ENCODE data around the gene TRIM7. TPM values are rescaled to one million over a fixed set of nuclear protein-coding genes. Genes with fewer than 3 reads are reported as not detected.
"Not testable (repeated sequence)": the region's sequence is repeated elsewhere in the genome, so short reads cannot be mapped to it uniquely, and the experiment has no call there.

TRIM7 gene
- total RNA-seq, 3 donors from 2014 or later (not counting 1 experiment from before 2014, with no cell fraction given), result 0.73 to 1.2 TPM; not detected in 1

DNA sequence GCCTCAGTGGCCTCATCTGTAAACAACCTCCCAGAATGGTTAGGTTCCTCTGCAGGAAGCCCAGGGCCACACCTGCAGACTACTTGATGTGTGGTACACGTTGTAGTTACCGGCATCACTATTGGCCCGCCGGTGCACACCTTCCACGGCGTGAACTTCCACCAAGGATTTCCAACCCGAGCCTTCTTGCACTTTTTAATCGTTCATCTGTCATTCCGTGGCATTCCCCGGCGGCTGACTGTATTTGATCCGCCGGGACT lies 12.7 kb upstream of the TRIM7 start:
- Histone ChIP-seq H3K27ac (ENCODE audit: low read length) (peak overlapping the region; percentile 71), H3K27me3 (ENCODE audit: control insufficient read depth, insufficient read depth, low read length) (no peaks in the 10 kb centered on the region), H3K4me1 (ENCODE audit: control insufficient read depth, insufficient read depth, low read length) (peaks cover 58% of the 10 kb centered on the region), H3K36me3 (ENCODE audit: control insufficient read depth, insufficient read depth, low read length) (no peaks in the 10 kb centered on the region), H3K9me3 (ENCODE audit: control insufficient read depth, insufficient read depth, low read length) (no peaks in the 10 kb centered on the region), H3K4me3 (ENCODE audit: low read length) (peak overlapping the region; percentile 61)
- ATAC-seq (peak; percentile 3 to 15 (median 5)), DNase-seq (peak; percentile 39 to 74)
- peaks cover 2 to 9% of the 10 kb centered on the region in 2 donors for H3K27me3 Mint-ChIP-seq (ENCODE audit: low read depth in 2 of 2)
- TF ChIP-seq, protein P1, sequence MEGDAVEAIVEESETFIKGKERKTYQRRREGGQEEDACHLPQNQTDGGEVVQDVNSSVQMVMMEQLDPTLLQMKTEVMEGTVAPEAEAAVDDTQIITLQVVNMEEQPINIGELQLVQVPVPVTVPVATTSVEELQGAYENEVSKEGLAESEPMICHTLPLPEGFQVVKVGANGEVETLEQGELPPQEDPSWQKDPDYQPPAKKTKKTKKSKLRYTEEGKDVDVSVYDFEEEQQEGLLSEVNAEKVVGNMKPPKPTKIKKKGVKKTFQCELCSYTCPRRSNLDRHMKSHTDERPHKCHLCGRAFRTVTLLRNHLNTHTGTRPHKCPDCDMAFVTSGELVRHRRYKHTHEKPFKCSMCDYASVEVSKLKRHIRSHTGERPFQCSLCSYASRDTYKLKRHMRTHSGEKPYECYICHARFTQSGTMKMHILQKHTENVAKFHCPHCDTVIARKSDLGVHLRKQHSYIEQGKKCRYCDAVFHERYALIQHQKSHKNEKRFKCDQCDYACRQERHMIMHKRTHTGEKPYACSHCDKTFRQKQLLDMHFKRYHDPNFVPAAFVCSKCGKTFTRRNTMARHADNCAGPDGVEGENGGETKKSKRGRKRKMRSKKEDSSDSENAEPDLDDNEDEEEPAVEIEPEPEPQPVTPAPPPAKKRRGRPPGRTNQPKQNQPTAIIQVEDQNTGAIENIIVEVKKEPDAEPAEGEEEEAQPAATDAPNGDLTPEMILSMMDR (IDR thresholded peaks at IDR 0.05), result no peak
- intact Hi-C loops (cut with micrococcal nuclease), result loop anchor here (1.0 kb wide), 2 partner anchors 10 to 29 kb away; no protein-coding TSS in a partner anchor
- 4% methylated on average over 13 of the region's 13 CpGs for WGBS (ENCODE audit: insufficient coverage)
- H3K9me3 Mint-ChIP-seq, result no peaks in the 10 kb centered on the region
- peaks cover 50 to 56% of the 10 kb centered on the region in 2 donors for H3K4me1 Mint-ChIP-seq
- peak overlapping the region; percentile 93 to 99 for H3K27ac Mint-ChIP-seq
- H3K36me3 Mint-ChIP-seq, result peaks cover 6% of the 10 kb centered on the region
- H3K4me3 Mint-ChIP-seq, result peak overlapping the region; percentile 94

DNA sequence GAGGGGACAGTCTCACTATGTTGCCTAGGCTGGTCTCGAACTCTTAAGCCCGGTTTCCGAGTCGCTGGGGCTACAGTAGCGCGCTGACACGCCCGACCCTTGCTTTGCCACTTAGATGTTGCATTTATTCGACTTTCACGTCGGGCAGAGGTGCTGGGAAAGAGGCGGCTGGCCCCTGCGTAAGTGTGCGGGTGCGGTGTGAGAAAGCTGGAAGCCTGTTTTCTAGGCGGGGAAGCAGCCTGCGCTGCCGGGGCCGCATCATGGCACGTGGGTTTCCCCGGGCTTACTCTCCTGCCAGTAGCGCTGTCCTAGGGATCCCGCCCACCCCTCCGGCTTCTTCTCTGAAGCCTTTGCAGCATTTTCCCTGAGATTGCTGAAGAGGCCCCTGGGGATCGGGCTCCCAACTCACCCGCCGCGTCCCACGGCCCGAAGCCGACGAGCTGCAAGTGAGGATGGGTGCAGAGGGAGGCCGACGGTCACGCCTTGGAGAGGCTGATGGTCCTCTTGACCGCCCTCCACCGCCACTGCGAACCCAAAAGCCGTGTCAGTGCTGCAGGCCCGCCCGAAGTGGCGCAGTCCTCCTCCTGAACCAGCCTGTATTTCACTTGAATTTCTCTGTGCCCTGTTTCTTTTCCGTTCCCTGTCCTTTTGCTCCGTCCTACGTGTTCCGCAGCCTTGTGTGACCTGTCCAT lies 12.3 kb upstream of the TRIM7 start:
- Histone ChIP-seq H3K9me3 (ENCODE audit: control insufficient read depth, insufficient read depth, low read length) (no peaks in the 10 kb centered on the region), H3K4me1 (ENCODE audit: control insufficient read depth, insufficient read depth, low read length) (peaks cover 53% of the 10 kb centered on the region), H3K27me3 (ENCODE audit: control insufficient read depth, insufficient read depth, low read length) (no peaks in the 10 kb centered on the region), H3K27ac (ENCODE audit: low read length) (peak overlapping the region; percentile 71), H3K36me3 (ENCODE audit: control insufficient read depth, insufficient read depth, low read length) (no peaks in the 10 kb centered on the region), H3K4me3 (ENCODE audit: low read length) (peak overlapping the region; percentile 61)
- peaks cover 45 to 52% of the 10 kb centered on the region in 2 donors for H3K4me1 Mint-ChIP-seq
- H3K4me3 Mint-ChIP-seq, result peak overlapping the region; percentile 94
- TF ChIP-seq, protein P1 (IDR thresholded peaks at IDR 0.05), result no peak
- no peaks in the 10 kb centered on the region for H3K9me3 Mint-ChIP-seq
- ATAC-seq (peak; percentile 46 to 73 (median 51)), DNase-seq (peak; percentile 67 to 84)
- intact Hi-C loops (cut with micrococcal nuclease), result loop anchor here (1.0 kb wide), 1 partner anchor 29 kb away; no protein-coding TSS in a partner anchor
- H3K27me3 Mint-ChIP-seq (ENCODE audit: low read depth in 2 of 2), result peaks cover 1 to 9% of the 10 kb centered on the region in 2 donors
- H3K27ac Mint-ChIP-seq, result peak overlapping the region; percentile 93 to 99
- peaks cover 6% of the 10 kb centered on the region for H3K36me3 Mint-ChIP-seq
- 1% methylated on average over 46 of the region's 46 CpGs for WGBS (ENCODE audit: insufficient coverage)

DNA sequence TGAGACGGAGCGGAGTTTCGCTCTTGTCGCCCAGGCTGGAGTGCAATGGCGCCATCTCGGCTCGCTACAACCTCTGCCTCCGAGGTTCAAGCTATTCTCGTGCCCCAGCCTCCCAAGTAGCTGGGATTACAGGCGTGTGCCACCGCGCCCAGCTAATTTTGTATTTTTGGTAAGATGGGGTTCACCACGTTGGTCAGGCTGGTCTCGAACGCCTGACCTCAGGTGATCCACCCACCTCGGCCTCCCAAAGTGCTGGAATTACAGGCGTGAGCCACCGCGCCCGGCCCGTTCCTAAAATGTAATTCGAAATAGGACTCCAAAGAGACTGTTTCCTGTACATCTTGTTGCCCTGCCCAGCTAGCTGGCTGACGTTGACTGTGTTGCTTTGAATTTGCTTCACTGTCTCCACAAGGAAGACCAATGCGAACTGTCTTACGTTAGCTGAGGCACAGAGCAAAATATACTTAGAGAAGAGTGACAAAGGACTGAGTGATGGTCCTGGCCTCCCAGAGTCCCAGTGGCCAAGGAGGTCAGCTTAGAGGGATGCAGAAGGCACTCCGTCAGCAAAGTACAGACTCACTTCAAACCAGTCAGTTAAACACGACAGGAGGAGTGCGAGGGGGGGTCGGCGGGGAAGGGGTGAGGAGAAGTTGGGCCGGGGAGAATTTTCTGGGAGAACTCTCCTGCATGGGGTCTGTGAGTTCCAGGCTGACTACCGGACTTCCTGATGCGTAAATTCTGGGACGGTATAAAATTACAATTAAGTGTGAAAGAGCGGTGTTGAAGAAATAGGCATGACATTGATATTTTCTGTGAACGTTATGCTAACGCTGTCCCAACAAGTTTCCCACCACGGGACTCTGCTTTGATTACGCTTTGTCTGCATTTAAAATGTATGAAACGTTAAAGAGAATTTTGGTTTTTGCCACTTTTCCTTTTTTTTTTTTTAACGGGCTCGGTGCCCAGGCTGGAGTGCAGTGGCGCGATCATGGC lies 11.3 kb upstream of the TRIM7 start:
- H3K27me3 ChIP-seq (ENCODE audit: control insufficient read depth, insufficient read depth, low read length), result no peaks in the 10 kb centered on the region
- H3K9me3 ChIP-seq (ENCODE audit: control insufficient read depth, insufficient read depth, low read length), result no peaks in the 10 kb centered on the region
- H3K27ac ChIP-seq (ENCODE audit: low read length), result peak overlapping the region; percentile 16
- ATAC-seq, result peak in 2 of 3 donors; percentile 26 to 34
- TF ChIP-seq, protein P1 (IDR thresholded peaks at IDR 0.05), result no peak
- DNase-seq, result peak; percentile 28 to 64
- Mint-ChIP-seq H3K36me3 (no peaks in the 10 kb centered on the region), H3K4me1 (peaks cover 35 to 42% of the 10 kb centered on the region in 2 donors), H3K4me3 (peak overlapping the region; percentile 90), H3K9me3 (no peaks in the 10 kb centered on the region), H3K27ac (peak overlapping the region; percentile 93 to 99), H3K27me3 (ENCODE audit: low read depth in 2 of 2) (peaks cover 0 to 9% of the 10 kb centered on the region in 2 donors)
- WGBS (ENCODE audit: insufficient coverage), result 29% methylated on average over 42 of the region's 44 CpGs
- peaks cover 44% of the 10 kb centered on the region for H3K4me1 ChIP-seq (ENCODE audit: control insufficient read depth, insufficient read depth, low read length)
- H3K4me3 ChIP-seq (ENCODE audit: low read length), result peak overlapping the region; percentile 61
- intact Hi-C loops (cut with micrococcal nuclease), result no loop called here
- H3K36me3 ChIP-seq (ENCODE audit: control insufficient read depth, insufficient read depth, low read length), result no peaks in the 10 kb centered on the region

DNA sequence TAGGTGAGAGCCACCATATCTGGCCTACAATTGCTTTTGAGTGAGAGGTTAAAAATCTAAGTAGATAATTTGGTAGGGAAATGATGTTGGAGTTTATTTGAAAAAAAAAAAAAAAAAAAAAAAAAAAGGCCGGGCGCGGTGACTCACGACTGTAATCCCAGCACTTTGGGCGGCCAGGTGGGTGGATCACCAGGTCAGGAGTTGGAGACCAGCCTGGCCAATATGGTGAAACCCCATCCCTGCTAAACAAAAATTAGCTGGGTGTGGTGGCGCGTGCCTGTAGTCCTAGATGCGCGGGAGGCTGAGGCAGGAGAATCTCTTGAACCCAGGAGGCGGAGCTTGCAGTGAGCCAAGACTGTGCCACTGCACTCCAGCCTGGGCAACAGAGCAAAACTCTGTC lies 9.3 kb upstream of the TRIM7 start:
- H3K27ac Mint-ChIP-seq; intact Hi-C loops (cut with micrococcal nuclease); H3K27me3 Mint-ChIP-seq (ENCODE audit: low read depth in 2 of 2); H3K9me3 ChIP-seq (ENCODE audit: control insufficient read depth, insufficient read depth, low read length); H3K27me3 ChIP-seq (ENCODE audit: control insufficient read depth, insufficient read depth, low read length); H3K9me3 Mint-ChIP-seq; H3K36me3 ChIP-seq (ENCODE audit: control insufficient read depth, insufficient read depth, low read length); H3K27ac ChIP-seq (ENCODE audit: low read length); ATAC-seq; H3K4me3 ChIP-seq (ENCODE audit: low read length); H3K36me3 Mint-ChIP-seq; DNase-seq: not testable (repeated sequence)
- 94% methylated on average over 10 of the region's 10 CpGs for WGBS (ENCODE audit: insufficient coverage)
- peaks cover 30% of the 10 kb centered on the region for H3K4me1 ChIP-seq (ENCODE audit: control insufficient read depth, insufficient read depth, low read length)
- Mint-ChIP-seq H3K4me3 (peak overlapping the region; percentile 40), H3K4me1 (peaks cover 21 to 24% of the 10 kb centered on the region in 2 donors)
